ENCODE results near the gene DNAI2.

Gene DNAI2

DNA sequence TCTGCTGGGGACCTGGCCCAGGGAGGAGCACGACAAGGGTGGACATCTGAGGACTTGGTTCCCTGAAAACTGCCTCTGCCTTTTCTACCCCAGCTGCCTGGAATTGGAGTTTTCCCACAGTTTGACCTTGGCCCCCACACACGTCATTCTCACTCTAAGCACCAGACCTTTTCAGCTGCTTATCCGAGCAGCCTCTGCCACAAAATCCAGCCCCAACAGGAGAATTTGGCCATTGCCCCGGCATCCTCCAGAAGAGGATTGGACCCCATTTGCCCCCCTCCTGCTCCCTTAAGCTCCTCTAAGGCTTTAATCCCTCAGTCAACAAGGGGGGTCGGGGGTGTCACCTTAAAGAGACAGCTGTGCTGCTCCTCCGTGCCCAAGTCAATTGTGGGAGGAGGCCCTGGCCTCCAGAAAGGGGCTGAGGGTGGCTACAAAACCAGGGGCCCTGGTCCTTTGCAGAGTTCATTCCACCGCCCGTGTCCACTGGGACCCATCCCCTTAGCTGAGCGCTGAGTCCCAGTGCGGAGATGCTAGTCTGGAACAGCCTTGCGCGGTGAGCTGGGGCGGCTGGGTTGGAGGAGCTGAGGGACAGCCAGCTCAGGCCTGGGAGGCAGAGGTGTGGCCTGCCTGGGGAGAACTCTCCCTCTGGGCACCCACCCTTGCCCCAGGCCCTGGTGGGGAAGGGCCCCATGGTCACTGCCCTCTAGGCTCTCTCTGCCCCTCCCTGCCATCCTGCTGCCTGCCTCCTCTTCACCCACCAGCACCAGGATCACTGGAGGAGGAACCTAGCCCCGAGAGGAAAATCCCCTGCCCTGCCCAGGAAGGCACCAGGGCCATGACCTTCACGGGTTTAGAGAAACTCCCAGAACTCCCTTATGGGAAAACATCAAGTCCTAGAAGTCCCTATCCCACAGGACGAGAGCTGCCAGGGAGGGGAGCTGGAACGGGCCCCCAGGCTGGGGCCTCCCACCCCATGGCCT is 41.8 kb upstream of the DNAI2 start:
- TF ChIP-seq, protein P1, sequence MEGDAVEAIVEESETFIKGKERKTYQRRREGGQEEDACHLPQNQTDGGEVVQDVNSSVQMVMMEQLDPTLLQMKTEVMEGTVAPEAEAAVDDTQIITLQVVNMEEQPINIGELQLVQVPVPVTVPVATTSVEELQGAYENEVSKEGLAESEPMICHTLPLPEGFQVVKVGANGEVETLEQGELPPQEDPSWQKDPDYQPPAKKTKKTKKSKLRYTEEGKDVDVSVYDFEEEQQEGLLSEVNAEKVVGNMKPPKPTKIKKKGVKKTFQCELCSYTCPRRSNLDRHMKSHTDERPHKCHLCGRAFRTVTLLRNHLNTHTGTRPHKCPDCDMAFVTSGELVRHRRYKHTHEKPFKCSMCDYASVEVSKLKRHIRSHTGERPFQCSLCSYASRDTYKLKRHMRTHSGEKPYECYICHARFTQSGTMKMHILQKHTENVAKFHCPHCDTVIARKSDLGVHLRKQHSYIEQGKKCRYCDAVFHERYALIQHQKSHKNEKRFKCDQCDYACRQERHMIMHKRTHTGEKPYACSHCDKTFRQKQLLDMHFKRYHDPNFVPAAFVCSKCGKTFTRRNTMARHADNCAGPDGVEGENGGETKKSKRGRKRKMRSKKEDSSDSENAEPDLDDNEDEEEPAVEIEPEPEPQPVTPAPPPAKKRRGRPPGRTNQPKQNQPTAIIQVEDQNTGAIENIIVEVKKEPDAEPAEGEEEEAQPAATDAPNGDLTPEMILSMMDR (IDR thresholded peaks at IDR 0.05; ENCODE audit: borderline replicate concordance, insufficient read depth, low read depth, low read length): no peak
- H3K4me3 ChIP-seq (ENCODE audit: low read depth, low read length): no peak overlapping the region

DNA sequence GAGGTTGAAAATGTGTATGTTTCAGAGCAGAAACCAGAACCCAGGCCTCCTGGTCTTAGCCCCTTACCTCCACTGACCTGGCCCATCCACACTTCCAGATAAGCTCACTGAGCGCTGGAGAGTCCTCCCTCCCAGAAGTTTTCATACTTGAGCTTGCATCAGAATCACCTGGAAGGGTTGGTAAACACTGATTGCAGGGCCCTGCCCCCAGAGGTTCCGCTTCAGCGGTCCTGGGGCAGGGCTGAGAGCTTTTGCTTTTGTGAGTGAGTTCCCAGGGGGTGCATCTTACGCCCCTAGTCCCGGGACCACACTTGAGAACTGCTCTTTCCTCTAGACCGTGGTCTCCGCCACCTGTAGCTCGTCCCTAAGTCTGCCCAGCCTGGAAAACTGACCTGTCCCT is 40.1 kb upstream of the DNAI2 start:
- no peak overlapping the region for H3K4me3 ChIP-seq (ENCODE audit: low read depth, low read length)
- TF ChIP-seq, protein P1 (IDR thresholded peaks at IDR 0.05; ENCODE audit: borderline replicate concordance, insufficient read depth, low read depth, low read length): no peak

DNA sequence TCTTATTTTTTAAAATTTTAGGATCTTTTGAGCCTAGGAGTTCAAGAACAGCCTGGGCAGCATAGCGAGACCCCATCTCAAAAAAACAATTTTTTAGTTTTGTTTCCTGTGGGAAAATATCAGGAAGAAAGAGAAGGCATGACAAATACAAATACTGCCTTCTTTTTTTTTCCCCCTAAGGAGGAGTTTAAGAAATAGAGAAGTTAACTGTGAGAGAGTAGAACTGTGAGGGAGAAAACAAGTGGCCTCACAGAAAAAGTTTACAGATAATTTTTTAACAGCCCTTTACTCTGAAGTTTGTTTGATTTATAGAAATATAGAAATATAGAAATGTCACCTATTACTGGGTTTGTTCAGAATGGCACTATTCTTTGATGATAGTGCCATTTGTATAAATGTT is 39.5 kb upstream of the DNAI2 start:
- H3K4me3 ChIP-seq (ENCODE audit: low read depth, low read length): no peak overlapping the region
- TF ChIP-seq, protein P1 (IDR thresholded peaks at IDR 0.05; ENCODE audit: borderline replicate concordance, insufficient read depth, low read depth, low read length): no peak

DNA sequence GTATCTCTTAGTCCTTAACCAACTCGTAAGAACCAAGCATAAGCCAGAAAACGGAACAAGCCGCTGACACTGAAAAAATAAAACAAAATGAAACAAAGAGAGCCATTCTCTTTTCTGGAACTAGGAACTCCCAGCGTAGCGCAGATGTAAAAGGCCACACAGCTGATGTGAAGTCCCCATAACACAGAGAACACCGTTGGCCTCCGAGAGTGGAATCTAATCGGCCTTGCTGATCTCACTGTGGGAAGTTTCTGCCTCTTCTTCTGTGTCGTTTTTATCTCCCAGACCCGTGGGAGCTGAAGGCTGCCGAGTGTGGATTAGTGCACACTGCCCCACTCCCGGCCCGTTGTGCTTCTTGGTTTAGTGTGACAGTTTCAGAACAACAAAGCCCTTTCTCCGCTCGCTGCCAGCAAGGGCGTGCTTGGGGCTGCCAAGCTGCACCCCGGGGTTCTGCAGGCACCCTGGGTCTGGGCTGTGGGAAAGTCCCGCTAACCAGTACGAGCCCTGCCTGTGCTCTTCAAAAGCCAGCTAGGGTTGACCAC is 38.9 kb upstream of the DNAI2 start:
- no peak overlapping the region for H3K4me3 ChIP-seq (ENCODE audit: low read depth, low read length)
- TF ChIP-seq, protein P1 (IDR thresholded peaks at IDR 0.05; ENCODE audit: borderline replicate concordance, insufficient read depth, low read depth, low read length): no peak

DNA sequence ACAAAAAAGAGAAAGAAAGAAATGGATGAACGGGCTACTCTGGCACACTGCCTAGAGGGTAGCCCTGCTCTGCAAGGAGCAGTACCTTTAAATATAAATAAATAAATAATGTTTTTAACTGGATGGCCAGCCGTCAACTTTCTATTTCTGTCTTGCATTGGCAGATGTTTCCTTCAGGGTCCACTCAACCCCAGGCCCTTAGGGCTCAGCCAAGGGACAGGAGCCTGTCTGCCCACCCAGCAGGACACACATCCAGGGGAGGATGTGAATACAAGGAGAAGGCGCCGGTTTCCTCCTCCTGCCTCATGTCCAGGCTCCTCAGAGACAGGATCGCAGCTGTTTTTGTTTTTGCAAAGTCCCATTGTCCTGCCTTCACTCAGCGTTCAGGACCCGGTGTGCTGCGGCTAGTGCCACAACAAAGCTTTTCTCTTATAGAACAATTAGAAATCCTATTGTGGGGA is 38.1 kb upstream of the DNAI2 start:
- TF ChIP-seq, protein P1 (IDR thresholded peaks at IDR 0.05; ENCODE audit: borderline replicate concordance, insufficient read depth, low read depth, low read length): no peak

DNA sequence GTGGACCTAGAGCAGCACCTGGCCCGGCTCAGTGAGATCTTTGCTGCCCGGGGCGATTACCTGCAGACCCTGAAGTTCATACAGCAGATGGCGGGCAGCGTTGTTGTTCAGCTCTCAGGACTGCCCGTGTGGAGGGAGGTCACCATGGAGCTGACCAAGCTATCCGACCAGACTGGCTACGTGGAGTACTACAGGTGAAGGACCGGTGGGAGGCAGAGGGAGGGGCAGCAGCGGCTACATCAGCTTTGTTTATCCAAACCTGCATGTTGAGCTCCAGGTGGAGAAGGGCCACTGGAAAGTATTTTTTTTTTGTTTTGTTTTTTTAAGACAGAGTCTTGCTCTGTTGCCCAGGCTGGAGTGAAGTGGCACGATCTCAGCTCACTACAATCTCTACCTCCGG is 36.7 kb upstream of the DNAI2 start:
- H3K4me3 ChIP-seq (ENCODE audit: low read depth, low read length): no peak overlapping the region
- TF ChIP-seq, protein P1 (IDR thresholded peaks at IDR 0.05; ENCODE audit: borderline replicate concordance, insufficient read depth, low read depth, low read length): no peak

More for the DNA sequence above, 38.1 kb upstream of the DNAI2 start:
- no peak overlapping the region for H3K4me3 ChIP-seq (ENCODE audit: low read depth, low read length)

Measured in GM12875 (cell line).